GM18505 (cell line): ENCODE results near the gene CAMTA1.

Experiments used
- ATAC-seq: cut with Tn5 transposase; IDR thresholded peaks from one replicate; pipeline ENCODE4 v1.9.1; 2021; ENCODE audit not compliant: unreplicated experiment
- POLR2A ChIP-seq: IDR thresholded peaks from 4 replicates; pipeline ENCODE4 v1.6.1; 2011; ENCODE audit warnings: borderline replicate concordance; ENCODE audit not compliant: insufficient read depth, insufficient read length; ENCODE audit errors: extremely low read depth

The CAMTA1 gene

DNA sequence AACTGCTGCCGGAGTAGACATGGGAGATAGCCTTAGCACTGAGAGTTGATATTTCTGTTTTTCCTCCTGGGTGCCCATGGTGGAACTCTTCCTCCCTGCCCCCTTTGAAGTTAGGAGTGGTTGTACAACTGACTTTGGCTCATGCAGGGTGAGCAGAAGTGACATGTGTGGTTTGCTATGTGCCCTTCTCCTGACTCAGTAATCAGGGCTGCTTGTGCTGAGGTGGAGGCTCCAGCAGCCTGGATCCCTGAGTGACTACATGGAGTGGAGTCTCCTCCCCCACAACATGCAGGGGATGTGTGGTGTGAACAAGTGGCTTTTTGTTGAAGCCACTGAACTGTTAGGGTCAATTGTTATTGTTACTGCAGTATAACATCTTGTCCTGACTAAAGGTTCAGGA, 261.6 kb downstream of the CAMTA1 start:
- TF ChIP-seq POLR2A, result no peak
- no peak for ATAC-seq

GRCh38 chr1:7047866-7048265, 262.6 kb downstream of the CAMTA1 start:
- ATAC-seq, result no peak
- TF ChIP-seq POLR2A, result no peak

DNA sequence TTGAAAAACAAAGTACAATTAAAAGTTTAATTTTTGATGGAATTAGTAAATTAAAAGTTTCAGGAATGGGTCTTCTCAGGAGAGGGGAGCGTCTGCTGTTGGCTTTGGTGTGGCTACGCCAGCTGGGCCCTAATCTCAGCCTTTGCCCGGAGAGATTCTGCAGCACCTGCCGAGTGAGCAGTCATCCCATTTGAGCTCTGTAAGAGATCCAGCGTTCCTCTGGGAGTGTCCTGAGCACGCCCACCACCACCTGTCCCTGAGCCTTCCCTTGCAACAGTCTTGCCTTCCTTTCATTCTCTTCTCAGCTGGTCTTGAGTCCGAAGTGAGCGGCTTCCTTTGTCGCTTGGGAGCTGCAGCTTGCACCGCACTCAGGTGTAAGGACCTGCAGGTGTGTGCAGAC, 263.1 kb downstream of the CAMTA1 start:
- ATAC-seq, result no peak
- TF ChIP-seq POLR2A, result no peak

DNA sequence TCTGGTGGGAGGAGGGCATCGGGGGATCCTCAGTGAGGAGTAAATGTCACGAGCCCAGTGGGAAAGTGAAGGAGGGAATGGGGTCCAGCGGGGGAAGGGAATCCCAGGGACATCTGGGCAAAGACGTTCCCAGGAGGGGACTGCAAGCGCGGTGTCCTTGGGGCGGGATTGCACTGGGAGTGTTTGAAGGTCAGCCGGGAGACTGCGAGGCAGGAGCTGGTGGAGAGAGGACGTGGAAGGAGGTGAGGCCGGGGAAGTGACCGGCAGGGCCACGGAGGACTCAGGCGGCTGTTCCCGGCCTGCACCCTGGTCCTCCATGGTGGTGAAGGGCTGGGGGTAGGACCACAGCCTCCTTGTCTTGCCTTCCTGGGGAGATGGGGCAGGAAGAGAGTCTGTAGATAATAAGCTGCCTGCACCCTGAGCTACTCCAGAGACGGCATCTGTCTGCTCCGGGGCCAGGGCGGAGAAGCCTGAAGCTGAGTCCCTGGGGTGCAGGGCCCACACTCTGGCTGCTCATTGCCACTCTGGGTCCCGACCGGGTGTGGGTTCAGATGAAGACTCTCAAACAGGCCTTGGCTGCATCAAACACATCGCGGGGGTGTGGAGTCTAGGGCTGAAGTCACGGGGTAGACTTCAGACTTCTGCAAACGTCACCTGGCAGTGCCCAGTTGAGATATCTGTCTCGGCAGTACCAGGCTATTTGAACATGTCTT, 264.8 kb downstream of the CAMTA1 start:
- ATAC-seq, result no peak
- TF ChIP-seq POLR2A, result no peak

GRCh38 chr1:7050751-7051665, 265.8 kb downstream of the CAMTA1 start:
- TF ChIP-seq POLR2A, result no peak
- ATAC-seq, result no peak

DNA sequence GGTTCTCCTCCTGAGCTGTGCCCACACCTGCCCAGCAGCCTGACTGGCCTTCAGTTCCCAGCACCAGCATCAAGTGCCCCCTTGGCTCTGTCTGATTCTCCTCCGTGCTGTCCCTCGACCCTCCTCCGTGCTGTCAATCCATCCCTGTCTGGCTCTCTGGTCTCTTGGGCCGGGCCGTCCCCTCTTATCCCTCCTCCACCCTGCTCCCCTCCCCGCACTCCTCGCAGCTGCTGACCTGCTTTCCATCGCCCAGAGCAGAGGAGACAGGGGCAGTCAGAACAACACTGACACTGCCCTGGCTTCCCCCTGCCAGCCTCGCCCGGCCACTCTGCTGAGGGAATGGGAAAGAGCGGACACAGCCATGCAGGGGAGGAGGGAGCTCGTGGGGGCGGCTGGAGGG, 267.4 kb downstream of the CAMTA1 start:
- TF ChIP-seq POLR2A, result no peak
- ATAC-seq, result no peak

GRCh38 chr1:7060745-7061144, 275.5 kb downstream of the CAMTA1 start:
- TF ChIP-seq POLR2A, result no peak
- no peak for ATAC-seq

GRCh38 chr1:7062346-7063061, 277.2 kb downstream of the CAMTA1 start:
- TF ChIP-seq POLR2A, result no peak
- no peak for ATAC-seq

GRCh38 chr1:7063981-7064380, 278.7 kb downstream of the CAMTA1 start:
- no peak for TF ChIP-seq POLR2A
- no peak for ATAC-seq

DNA sequence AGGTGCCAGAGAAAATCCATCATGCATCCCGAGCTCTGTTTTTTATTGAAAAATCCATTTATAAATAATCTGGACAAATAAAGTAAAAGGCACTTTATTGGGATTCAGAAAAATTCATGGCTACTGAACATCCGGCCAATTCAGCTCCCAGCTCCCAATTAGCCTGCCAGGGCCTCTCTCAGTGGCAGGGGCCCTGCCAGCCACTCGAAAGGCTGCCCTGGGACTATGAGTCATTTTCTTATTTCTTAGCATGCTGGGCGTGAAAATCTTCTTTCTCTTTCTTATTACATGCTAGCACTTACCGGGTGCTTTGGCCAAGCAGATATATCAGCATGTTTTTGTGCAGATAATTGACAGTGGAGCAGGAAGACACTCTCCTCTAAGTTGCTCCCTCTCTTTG, 283.3 kb downstream of the CAMTA1 start:
- no peak for ATAC-seq
- TF ChIP-seq POLR2A, result no peak

DNA sequence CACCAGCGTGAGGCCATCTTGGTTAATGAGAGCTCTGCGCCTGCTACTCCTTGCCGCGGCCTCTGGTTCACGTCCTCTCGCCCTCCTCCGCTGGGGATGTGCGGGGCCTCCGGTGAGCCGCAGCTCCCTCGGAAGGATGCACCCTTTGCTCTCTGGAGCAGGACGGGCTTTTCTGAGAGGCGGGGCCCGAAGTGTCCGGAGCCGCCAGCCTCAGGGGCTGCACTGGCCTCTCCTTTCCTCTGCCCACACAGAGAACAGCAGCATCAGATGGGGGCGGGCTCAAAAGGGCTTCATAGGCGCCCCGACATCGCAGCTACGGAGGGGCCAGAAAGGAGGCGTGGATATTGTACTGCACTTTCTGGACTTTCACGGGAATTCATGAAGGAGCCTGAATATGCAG, 284.7 kb downstream of the CAMTA1 start:
- ATAC-seq, result no peak
- no peak for TF ChIP-seq POLR2A

DNA sequence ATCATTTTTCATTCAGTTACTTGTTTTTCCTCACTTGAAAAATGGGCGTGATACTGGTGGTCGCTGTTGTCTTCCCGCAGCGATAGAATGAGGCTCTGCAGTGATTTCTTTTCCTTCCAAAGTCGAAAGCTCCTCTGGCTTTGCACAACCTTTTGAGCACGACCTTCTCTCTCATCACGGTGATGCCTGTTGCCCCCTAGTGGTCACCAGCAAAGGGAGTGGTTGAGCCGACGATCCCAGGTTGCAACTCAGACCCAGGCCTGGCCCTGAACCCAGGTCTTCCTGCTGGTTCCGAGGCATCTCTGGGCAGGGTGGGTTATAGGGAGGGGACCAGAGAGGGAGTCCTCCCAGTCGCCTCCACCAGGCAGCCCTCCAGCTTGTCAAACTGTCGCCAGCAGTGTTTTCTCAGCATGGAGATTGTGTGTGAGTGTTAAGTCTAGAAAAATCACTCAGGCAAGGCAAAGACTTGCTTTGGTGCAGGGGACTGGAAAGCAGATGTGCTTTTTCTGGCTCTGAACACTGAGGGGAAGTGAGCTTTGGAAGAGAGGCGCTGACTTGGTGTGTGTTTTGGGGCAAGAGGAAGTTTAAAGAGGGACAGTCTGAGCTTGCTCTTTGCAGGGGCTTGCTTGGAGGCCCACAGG, 285.3 kb downstream of the CAMTA1 start:
- ATAC-seq, result no peak

DNA sequence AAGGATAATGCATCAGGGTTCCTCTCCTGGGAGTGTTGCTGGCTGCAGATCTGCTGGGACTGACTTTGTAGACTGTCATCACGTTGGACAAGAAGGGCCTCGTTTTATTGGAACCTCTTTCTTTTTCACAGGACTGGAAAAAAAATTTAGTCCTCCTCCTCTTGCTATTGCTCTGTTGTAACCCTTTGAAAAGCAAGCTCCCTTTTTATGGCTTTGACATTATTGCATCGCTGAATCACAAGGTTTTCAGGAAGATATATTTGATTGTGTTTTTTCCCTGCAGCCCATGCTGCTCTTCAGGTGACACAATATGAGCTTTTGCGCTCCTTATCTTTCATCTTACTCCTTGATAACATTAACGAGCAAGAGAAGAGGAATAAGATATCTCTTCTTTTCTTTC, 290.9 kb downstream of the CAMTA1 start:
- ATAC-seq, result no peak
- no peak for TF ChIP-seq POLR2A

More for the DNA sequence above, 285.3 kb downstream of the CAMTA1 start:
- no peak for TF ChIP-seq POLR2A
